GM18951 (cell line): ENCODE measurements around the gene TEX44.
"Not testable (repeated sequence)": the region's sequence is repeated elsewhere in the genome, so short reads cannot be mapped to it uniquely, and the experiment has no call there.

Source experiments
- POLR2A ChIP-seq: IDR thresholded peaks from 4 replicates; pipeline ENCODE4 v1.6.1; 2011; ENCODE audit warnings: mild to moderate bottlenecking; ENCODE audit not compliant: insufficient read length, insufficient read depth; ENCODE audit errors: extremely low read depth
- in situ Hi-C: fragments of 300-500 bp; cut with MboI; formaldehyde crosslinking; loops from one replicate; pipeline ENCODE4 v1.12.0; 2022; ENCODE audit warnings: low sequenced_read_pairs, mixed read lengths, inconsistent platforms; ENCODE audit not compliant: unreplicated experiment

The TEX44 gene

DNA sequence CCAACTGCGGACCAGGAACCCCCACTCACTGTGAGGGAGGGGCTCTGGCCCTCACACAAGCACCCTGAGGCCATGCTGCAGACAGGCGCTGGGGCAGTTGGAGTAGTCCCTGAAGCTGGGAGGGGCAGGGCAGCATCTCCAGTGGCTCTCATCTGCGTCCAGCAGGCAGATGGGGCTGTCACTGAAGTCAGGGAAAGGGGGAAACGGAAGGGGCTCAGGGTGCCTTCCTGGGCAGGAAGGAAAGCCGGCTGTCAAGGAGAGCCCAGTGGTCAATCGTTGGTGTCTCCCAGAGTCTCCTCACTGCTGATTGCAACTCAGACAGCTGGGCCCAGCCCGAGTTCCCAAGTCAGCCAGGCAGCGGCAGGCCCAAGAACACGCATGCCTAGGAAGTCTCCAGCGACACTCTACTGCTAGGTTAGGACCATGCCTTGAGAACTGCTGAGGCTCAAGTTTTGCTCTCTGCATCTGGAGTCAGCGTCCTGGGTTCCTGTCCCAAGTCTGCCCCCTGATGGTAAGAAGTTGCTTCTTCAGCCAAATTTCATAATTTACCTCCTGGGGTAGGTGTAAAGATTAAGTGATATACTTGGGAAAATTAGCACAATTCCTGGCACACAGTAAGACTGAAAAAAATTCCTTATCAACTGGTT lies 35.0 kb upstream of the TEX44 start:
- in situ Hi-C loops = no loop called here
- no peak for TF ChIP-seq POLR2A

DNA sequence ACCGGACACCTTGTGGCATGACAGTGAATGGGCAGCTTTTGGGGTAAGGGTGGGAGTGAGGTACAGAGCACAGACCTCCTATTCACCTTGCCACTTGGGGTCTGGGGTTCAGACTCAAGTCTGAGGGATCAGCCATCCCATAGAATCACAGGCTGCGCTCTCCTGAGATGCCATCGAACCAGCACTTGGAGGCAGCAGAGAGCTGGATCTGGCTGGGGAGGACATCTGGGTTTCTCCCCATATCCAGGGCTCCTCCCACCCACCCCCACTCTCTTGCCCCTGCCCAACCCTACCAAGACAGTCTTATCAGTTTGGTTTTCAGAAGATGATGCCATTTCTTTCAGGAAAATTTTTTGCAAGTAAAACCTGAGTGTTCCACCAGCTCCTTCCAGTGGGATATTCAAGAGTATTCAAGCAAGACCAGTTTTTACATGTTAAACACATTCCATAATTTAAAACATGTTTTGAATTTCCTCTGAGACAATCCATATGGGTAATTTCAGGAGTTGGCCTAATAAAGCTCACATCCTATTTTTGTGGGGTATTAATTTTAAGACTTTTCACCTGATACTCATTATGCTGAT lies 29.2 kb upstream of the TEX44 start:
- no peak for TF ChIP-seq POLR2A
- in situ Hi-C loops = no loop called here

DNA sequence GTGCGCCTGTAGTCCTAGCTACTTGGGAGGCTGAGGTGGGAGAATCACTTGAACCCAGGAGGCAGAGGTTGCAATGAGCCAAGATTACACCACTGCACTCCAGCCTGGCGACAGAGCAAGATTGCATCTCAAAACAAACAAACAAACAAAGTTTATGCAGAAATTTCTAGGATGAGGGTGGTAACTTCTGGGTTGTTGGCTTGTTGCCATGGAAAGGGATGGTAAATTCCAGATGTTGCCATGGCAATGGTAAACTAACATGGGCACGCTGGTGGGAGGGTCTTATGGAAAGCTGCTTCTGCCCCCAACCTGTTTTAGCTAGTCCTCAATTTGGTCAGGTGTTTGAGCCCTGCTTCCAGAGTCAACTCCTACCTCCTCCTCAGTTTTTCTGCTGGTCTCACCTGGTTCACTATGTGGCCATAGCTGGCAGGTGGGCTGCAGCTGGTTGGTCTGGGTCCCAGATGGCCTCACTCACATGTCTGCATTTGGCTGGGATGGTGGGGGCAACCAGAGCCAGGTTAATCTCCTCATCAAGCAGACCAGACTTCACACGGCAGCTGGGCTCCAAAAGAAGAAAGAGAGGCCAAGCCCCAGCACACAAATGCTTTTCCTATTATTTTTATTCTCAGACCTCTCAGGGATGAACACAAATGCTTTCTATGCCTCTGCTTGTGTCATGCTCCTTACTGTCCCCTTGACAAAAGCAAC lies 26.6 kb upstream of the TEX44 start:
- no peak for TF ChIP-seq POLR2A
- in situ Hi-C loops = no loop called here

DNA sequence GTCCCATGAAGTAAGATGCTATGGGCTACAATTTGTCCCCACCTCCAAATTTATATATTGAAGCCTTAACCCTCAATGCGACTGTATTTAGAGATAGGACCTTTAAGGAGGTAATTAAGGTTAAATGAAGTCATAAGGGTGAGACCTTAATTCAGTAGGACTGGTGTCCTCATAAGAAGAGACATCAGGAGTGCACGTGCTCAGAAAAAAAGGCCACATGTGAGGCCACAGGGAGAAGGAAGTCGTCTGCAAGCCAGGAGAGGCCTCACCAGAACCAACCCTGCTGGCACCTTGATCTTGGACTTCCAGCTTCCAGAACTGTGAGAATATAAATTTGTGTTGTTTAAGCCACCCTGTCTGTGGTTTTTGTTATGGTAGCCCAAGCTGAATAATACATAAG lies 25.5 kb upstream of the TEX44 start:
- TF ChIP-seq POLR2A = no peak
- in situ Hi-C loops = no loop called here

DNA sequence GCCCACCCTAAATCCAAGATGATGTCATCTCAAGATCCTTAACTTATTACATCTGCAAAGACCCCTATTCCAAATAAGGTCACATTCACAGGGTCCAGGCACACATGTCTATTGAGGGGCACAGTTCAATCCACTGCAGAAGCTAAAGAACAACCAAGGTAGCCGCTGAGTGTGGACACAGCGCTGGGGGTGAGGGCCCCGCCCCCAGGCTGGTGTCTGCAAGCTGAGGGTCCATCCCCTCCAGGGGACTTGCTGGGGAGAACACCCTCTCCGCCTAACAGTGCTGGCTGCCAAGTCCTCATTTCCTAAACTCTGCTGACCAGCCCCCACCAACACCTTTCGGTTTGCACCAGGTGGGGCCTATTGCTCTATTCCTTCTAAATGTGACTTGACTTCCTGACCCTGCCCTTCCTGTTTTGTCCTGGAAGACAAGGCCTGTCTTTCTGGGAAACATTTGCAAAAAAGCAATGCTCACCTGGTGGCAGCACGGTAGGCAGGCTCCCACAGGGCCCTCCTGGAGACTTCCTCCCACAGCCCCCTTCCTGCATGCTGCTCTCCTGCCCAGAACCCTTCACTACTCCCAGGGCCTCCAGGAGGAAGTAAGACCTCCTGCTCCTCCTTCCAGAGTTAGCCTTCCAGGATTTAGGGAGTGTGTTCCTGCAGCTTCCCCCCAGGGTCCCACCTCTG lies 24.4 kb upstream of the TEX44 start:
- in situ Hi-C loops = no loop called here
- TF ChIP-seq POLR2A = no peak

DNA sequence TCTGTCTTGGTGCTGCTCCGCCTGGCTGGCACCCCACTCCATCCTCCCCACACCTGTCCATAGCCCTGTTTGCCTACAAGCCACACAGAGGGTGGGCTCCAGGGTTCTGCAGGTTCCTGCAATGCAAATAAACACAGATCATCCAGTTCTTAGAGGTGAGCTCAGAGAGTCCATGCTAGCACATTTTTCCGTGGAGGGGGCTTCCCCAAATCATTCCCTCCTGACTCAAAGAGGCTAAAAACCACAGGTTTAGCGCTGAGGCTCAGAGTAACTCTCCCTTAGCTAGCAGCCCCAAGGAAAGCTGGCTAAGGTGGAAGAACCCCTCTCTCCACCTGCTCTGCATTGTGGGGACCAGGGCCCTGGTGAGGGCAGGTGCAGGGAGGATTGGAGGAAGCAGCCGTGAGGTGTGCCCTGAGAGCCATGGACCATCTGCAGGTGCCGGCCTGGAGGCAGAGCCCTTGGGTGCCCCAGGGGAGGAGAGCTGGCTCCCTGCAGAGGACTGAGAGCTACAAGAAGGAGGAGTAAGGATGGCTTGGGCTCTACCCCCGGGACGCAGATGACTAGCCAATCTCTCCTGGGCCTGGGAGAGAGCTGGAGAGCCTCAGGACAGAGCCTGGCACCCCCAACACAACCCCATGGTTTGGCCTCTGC lies 23.8 kb upstream of the TEX44 start:
- in situ Hi-C loops = no loop called here
- no peak for TF ChIP-seq POLR2A

DNA sequence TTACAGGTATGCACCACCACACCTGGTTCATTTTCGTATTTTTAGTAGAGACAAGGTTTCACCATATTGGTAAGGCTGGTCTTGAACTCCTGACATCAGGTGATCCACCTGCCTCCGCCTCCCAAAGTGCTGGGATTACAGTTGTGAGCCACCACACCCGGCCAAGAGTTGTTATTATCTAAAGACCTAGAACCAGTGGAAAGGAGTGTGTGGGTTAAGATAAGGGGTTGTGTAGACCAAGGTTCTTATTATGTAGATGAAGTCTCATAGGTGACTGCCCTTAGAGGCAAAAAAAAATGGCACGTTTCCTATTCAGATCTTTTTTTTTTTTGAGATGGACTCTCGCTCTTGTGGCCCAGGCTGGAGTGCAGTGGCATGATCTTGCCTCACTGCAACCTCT lies 21.7 kb upstream of the TEX44 start:
- in situ Hi-C loops = not testable (repeated sequence)

DNA sequence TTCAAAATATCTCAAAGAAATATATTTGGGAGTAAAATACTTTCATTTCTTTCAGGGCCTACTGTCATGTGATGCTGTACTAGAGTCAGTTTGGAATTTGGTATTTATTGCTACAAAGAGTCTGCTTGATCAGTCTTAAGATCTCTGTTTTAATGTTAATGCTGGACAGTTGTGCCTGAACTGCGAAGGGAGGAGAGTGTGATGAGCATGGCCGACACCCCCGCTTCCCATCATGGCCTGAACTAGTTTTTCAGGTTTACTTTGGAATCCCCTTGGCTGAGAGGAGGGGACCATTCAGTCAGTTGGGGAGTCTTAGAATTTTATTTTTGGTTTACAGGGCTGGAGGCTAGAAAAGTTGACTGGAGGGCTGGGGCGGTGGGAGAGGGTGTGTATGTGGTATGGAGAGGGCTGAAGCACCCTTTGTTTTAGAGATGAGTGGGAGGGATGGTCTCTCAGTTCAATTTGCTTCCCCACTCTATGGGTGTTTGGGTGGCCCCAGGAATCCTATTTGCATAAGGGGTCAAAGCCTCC lies 20.9 kb upstream of the TEX44 start:
- no peak for TF ChIP-seq POLR2A
- in situ Hi-C loops = no loop called here

DNA sequence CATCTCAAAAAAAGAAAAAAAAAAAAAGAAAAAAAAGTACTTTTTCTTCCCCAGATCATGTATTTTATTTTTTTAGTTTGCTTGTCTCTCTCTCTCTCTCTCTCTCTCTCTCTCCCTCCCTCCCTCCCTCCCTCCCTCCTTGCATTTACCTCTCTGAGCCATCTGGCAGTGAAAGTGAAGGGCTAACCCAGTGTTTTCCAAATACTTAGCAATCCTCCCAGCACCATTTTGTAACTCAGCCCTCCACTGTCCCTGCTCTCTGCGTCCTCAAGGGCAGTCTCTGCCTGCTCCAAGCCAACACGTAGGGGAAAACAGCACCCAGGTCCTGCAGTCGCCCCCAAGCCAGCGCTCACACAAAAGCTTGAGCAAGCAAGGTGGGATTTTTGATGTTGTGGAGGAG lies 19.6 kb upstream of the TEX44 start:
- in situ Hi-C loops = no loop called here
- TF ChIP-seq POLR2A = no peak

DNA sequence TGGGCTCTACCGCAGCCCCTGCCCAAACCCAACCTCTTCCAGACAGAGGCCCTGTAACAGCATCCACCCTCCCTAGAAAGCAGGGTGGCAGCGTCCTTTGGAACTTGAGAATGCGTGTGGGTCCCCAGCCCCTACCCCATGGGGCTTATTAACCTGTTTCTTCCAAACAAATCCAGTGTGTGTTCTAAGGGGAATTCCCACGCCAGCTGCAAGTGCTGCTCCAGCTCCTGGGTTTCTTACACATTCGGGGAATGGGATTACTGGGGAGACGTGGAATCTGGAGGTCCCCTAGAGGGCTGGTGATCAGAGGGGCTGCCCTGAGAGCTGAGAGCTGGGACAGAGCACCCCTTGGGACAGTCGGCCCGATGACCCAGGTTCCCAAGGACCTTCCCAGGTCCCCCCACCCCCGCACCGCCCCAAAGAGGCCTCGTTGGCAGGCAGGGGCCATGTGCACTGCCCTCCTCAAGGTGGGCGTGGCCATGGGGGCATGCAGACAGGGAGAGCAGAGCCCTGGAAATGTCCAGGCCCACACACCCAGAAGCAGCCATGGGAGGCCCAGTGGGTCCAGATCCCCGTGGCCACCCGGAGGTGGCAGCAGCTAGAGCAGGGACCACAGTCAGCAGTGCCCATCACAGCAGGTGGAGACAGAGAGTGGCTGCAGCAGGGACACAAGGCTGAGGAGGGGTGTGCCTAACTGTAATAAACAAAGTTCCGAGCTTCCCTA lies 18.8 kb upstream of the TEX44 start:
- in situ Hi-C loops = no loop called here
- no peak for TF ChIP-seq POLR2A

DNA sequence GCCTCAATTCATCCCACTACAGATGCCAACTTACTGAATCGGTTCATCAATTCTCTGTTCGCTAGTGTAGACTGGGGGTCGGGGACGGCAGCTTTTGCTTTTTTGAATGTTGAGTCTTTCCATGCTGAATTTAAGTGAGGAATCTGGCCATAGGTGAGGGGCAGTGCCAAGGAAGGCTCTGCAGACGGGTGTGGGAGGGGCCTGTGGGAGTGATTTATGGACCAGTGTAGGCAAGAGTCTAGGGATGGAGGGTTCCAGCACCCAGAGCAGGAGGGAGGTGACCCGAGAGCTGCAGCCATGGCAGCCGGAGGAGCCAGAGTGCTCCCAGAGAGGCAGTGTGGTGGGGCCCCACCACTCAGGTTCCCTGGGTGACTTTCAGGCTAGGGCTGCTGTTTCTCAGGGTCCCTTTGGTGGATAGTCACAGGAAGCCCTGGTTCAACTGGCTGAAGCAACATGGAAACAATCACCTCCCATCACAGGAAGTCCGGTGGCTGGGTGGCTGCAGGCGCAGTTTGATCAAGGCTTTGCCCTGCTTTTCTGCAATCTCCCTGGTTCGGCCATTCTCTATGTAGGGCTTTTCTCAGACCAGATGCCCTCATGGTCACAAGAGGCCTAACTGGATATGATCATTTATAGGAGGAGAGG lies 16.9 kb upstream of the TEX44 start:
- TF ChIP-seq POLR2A = no peak
- in situ Hi-C loops = no loop called here

DNA sequence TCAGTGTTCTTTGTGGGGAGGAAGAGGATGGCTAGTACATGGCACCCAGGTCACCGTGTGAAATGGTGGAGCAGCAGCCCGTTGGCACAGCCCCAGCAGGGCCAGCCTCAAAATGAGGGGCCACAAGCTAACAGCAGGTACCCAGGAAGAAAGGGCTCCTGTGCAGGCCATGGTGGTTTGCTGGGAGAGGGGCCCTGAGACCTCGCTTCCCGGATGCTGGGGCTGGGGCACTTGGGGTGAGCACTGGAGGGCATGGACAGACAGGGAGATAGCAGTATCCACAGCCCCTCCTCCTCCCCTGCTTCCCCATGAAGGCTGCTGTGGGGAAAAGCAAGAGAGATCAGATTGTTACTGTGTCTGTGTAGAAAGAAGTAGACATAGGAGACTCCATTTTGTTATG lies 16.2 kb upstream of the TEX44 start:
- no peak for TF ChIP-seq POLR2A

DNA sequence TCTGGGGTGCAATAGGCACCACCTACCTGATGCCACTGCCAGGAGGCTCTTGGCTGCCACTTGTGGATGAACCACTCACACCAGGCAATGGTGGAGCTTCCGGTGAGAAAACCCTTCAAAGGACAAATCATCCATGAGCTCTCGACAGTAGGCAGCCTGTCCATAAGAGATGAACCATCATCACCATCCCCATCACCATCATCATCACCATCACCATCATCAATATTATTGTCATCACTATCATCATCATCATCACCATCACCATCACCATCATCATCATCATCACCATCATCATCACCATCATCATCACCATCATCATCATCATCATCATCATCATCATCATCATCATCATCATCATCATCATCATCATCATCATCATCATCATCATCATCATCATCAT lies 14.0 kb upstream of the TEX44 start:
- in situ Hi-C loops = not testable (repeated sequence)

More for the DNA sequence above, 16.2 kb upstream of the TEX44 start:
- in situ Hi-C loops = no loop called here
